HG03196 (cell line): ENCODE measurements around the gene DOC2B.

Source experiments
- ATAC-seq: cut with Tn5 transposase; IDR thresholded peaks from one replicate; pipeline ENCODE4 v1.9.1; 2021; ENCODE audit not compliant: unreplicated experiment

DOC2B gene

DNA sequence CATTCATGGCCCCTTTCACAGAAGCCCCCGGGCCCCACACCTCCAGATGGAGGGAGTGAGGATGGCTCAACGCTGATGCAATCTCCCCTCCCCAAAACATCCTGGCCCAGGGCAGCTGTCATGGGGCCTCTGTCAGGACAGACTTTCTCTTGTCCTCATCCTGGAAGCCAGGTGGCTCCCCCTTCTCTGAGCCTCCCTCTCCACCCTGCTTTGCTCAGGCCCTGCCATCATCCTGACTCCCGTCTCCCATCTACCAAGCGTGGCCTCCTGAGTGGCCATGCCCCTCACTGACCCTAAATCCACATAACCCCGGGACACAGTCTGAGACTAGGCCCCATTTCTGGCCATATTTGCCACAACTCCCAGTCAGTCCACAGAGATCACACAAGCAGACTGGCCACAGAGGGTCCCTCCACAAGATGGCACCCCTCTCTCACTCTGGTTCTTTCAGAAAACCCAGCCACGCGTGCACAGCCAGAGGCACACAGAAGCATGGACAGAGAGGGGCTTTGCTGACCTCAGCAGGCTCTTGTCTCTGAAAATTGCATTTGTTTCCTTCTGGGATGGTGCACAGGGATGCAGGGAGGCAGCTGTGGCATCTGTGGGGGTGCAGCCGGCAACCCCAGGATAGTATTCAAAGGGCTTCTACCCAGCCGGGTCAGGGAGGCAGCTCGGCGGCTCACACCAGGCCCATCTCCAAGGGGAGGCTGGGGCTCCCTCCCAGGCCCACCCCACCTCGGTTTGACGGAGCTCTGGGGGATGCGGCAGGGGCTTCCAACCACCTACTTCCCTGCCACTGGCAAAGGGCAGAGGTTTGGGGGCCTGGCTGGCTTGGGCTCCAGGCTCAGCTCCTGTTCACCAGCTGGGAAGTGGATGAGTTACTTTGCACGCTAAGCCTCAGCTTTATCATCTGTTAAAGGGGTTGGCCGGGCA, 16.9 kb downstream of the DOC2B start:
- no peak for ATAC-seq

- ATAC-seq: no peak
Observed at GRCh38 chr17:163514-164098, 17.8 kb downstream of the DOC2B start.

DNA sequence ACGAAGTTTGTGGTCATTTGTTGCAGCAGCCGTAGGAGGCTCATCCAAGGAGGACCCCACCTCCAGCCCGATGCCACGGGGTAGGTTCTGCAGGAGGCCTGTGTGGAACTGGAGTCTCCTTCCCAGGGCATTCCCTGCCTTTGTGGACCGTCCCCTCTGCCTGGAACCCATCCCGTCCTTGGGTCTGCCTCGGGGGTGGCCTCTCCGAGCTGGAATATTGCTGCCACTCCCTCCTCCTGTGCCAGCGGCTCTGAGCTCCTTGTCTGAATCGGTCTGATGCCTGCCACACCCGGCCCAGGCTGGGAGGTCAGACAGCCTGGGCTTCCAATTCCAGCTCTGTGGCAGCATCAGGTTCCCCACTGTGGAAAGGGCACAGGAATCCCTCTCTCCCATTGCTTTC, 18.8 kb downstream of the DOC2B start:
- no peak for ATAC-seq

DNA sequence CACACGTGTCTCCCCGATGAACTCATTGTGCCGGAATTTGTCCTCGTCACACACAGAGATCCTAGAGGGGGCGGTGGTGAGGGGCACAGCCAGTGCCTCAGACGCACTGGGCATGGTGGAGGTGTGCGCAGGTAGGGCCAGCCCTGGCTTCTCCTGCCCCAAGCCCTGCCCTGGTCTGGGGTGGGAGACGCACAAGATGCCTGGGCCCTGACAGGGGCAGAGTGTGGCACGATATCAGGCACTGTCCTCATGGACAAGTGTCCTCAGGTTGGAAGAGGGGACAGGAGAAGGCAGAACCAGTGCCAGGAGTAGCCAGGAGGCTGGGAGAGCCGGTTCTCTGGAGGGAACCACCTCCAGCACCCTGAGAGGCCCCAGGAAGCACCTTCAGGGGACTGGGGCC, 20.0 kb downstream of the DOC2B start:
- no peak for ATAC-seq

- no peak for ATAC-seq
Observed at GRCh38 chr17:160336-160735, 21.1 kb downstream of the DOC2B start.

DNA sequence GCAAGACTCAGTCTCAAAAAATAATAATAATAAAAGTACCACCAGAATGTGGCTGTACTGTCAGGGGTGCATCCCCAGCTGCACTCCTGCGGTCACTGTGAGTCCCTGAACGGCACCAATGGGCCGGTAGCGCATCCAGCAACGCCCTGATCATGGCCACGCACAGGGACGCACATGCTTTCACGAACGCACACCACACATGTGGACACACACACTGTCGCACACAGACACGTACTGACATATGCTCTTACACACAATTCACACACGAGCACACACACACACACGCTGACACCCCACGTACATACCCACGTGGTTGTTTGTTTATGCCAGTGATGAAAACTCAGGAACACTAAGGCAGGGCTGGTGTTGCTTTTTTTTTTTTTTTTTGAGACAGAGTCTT, 21.8 kb downstream of the DOC2B start:
- no peak for ATAC-seq

GRCh38 chr17:158379-158778, 23.1 kb downstream of the DOC2B start:
- no peak for ATAC-seq

GRCh38 chr17:157901-158300, 23.5 kb downstream of the DOC2B start:
- ATAC-seq: no peak

DNA sequence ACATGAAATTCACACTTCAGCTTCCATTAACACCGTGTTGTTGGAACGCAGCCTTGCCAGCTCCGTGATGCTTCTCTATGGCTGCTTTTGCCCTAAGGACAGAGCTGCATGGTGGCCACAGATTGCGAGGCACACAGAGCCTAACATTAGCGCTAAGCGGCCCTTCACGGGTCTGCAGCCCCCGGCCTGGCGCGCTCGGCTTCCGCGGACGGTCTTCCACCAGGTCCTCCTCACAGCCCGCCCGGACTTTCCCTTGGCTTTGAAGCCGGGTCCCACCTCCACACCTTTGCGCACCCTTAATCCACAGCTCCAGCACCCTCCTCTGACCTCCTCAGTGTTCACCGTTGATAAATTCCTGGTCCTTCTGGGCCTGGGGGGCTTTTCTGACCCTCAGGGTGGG, 24.5 kb downstream of the DOC2B start:
- ATAC-seq: no peak

- no peak for ATAC-seq
Observed at GRCh38 chr17:156094-156621, 25.3 kb downstream of the DOC2B start.

DNA sequence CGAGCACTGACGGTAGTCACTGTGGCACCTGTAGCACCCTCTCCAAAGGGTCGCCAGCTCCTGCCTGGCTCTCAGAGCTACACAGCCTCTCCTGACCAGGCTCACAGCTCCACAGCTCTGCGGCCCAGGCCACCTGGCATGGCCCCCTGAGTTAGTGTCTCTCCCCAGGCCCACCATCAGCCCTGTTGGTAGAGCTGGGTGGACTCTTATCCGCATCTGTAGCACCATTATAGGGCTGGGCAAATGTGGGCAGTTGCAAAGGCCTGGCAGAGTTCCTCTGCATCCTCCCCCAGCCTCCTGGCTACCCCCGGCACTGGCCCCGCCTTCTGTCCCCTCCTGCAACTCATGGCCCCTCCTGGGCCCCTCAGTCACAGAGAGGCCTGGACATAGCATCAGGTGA, 25.9 kb downstream of the DOC2B start:
- no peak for ATAC-seq

DNA sequence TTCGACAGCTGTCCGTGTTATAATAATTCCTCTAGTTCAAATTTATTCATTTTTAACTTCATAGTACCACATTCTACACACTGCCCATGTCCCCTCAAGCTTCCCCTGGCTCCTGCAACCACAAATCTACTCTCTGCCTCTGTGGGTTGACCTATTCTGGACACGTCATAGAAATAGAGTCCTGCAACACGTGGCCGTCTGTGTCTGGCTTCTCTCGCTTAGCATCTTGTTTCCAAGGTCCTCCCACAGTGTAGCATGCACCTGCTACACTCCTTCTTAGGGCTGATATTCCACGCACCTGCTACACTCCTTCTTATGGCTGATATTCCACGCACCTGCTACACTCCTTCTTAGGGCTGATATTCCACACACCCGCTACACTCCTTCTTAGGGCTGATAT, 27.6 kb downstream of the DOC2B start:
- ATAC-seq: no peak

DNA sequence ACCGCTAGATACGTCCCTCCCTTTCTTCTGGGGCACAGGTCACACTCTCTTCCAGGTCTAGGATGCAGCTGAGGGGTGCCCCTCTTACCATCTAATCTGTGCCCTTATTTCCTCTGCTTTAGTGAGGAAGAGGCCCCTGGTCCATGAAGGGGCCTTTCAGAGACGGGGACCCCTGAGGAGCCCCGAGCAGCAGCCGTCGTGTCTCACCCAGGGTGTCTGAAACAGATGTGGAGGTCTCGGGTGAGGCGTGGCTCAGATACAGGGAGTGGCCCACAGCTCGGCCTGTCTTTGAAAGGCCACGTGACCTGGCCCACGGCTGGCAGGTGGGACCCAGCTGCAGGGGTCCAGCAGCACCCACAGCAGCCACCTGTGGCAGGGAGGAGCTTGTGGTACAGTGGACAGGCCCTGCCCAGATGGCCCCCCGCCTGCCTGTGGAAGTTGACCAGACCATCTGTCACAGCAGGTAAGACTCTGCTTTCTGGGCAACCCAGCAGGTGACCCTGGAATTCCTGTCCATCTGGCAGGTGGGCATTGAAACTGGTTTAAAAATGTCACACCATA, 28.5 kb downstream of the DOC2B start:
- no peak for ATAC-seq

GRCh38 chr17:151886-152859, 29.3 kb downstream of the DOC2B start:
- ATAC-seq: no peak

GRCh38 chr17:151004-151403, 30.4 kb downstream of the DOC2B start:
- ATAC-seq: no peak

- no peak for ATAC-seq
Observed at GRCh38 chr17:149897-150584, 31.4 kb downstream of the DOC2B start.

DNA sequence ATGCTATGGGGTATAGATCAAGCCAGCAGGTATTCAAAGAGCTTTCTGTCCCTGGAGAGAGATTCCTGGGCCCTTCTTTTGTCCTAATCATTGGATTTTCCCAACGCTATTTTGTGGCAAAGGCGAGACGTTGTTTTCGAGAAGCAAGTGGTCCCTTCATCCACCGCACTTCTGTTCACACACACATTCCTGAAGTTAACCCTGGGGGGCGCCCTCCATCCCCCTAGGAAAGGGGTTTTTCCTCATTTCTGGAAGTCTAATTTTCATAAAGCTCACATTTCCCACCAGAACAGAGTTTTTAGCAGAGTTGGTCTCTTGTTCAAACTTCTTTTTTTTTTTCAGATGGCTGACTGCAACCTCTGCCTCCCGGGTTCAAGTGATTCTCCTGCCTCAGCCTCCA, 32.2 kb downstream of the DOC2B start:
- no peak for ATAC-seq

DNA sequence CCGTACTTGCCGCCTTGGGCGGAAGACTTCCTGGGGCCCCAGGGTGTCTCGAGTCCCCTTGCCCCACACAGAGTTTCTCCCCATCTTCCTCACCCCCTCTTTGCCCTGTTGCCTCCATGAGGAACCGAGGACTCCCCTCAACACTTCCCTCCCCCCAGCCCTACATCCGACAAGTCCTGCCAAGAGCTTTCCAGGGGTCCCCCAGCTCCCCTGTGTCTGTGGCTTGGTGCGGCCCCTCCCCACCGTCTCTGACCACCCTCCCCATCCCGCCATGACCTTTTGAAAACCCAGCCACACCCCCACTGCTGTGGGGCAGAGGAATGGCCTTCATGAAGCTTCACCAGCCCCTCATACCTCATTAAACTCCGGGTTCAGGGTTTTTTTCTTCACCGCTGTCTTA, 32.7 kb downstream of the DOC2B start:
- ATAC-seq: no peak

DNA sequence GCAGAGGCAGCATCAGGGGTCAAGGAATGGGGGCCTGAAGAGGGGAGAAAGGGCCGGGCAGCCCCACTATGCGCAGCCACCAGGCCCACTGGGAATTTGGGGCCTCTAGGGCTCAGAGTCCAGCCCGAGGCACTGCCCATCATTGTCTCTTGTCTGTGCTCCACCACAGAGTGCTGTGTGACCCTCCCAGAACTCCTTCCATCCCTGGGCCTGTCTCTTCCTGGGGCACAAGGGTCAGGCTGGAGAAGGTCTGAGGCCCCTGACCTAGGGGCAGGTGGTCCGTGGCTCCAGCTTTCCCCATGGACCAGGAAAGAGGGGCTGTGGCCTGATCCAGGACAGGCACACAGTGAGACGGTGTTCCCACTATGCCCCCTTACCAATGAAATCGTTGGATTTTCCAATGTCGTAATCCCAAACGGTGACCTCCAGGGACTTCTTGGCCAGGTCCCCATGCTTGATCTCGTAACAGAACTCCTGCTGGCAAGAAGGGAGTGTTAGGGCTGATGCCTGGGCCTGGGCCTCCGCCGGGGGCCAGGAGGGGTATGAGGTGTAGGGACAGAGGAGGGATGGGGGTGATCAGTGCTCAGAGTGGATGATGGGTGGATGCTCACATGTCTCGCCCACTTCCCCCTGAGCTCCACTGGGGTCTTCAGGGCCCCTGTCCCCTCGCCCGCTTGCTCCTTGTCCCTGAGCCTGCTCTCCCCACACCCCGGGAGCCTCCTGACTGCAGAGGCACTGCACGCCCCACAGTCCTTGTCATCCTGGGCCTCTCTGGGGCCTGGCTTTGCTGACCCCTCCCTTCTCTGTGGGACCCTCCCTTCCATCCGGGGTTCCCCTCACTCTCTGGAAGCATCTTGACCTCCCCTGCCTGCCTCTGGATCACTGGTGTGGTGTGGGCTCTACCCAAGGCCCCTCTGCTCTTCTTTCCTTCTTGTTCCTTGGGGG, 33.4 kb downstream of the DOC2B start:
- ATAC-seq: no peak
